GM12878 (cell line): Measurements from ENCODE around the gene DNMT3B. TPM values are rescaled to one million over a fixed set of nuclear protein-coding genes. Genes with fewer than 3 reads are reported as not detected.

Source experiments
- ATAC-seq: fragments of 200-7000 bp; cut with Tn5 transposase; 3 replicates; pipeline ENCODE4 v1.9.1; 2020; ENCODE audit warnings: mild to moderate bottlenecking, moderate library complexity
- BruUV-seq: library from RNA; stranded (reverse); fragments of 400-500 nt; replicated peaks from 2 replicates; lab custom pipeline; 2021; lab: Mats Ljungman, UMichigan
- CTCF ChIA-PET: fragments of 300-600 bp; sonication (Branson Sonifier 250); formaldehyde crosslinking; extraction: SDS; loops from one replicate; lab custom pipeline; 2021; ENCODE audit warnings: inconsistent platforms; lab: Yijun Ruan, JAX
- POLR2A ChIA-PET: fragments of 350-600 bp; formaldehyde crosslinking; extraction: SDS; loops from one replicate; lab custom pipeline; 2021; ENCODE audit warnings: inconsistent platforms; lab: Charles Lee
- RAD21 ChIA-PET: fragments of 300-600 bp; sonication (Branson Sonifier 250); formaldehyde crosslinking; loops from one replicate; lab custom pipeline; 2023; ENCODE audit warnings: antibody characterized with exemption; ENCODE audit not compliant: unreplicated experiment; lab: Charles Lee
- SMC1A ChIA-PET: fragments of 300-600 bp; sonication (Branson Sonifier 250); formaldehyde crosslinking; loops from one replicate; lab custom pipeline; 2023; ENCODE audit not compliant: unreplicated experiment, uncharacterized antibody; lab: Charles Lee
- DNase-seq: peaks from one replicate; pipeline ENCODE4 v3.0.0-alpha.2; 2011; ENCODE audit warnings: low read depth, low spot score
- FAIRE-seq: peaks from 3 replicates; lab custom pipeline; 2011; peaks lifted over from hg19 to GRCh38; lab: Jason Lieb, UNC
- H2AFZ ChIP-seq: 2 replicates; pipeline ENCODE4 v1.6.0; 2011; ENCODE audit warnings: low read depth, low read length, control low read depth; ENCODE audit not compliant: control insufficient read depth
- H3K27ac ChIP-seq: 2 replicates; pipeline ENCODE4 v1.5.1; 2011; ENCODE audit warnings: control low read depth; ENCODE audit not compliant: control insufficient read depth, insufficient read depth
- H3K27me3 ChIP-seq, 2 experiments: replicated peaks in 1 of 2; 2 replicates each; pipeline versions ENCODE4 v1.6.0 to v1.6.1; 2011; ENCODE audit warnings: low read length in 1 of 2; ENCODE audit not compliant: control insufficient read depth in 2 of 2, insufficient read depth in 2 of 2
- H3K36me3 ChIP-seq, 2 experiments: 2 replicates each; pipeline ENCODE4 v1.5.1; 2011; ENCODE audit warnings: low read length in 1 of 2; ENCODE audit not compliant: control insufficient read depth in 2 of 2, insufficient read depth in 2 of 2
- H3K4me1 ChIP-seq: 2 replicates; pipeline ENCODE4 v1.6.1; 2011; ENCODE audit warnings: mild to moderate bottlenecking, low read length, moderate library complexity, mixed read lengths; ENCODE audit not compliant: control insufficient read depth, insufficient read depth
- H3K4me2 ChIP-seq: 2 replicates; pipeline ENCODE4 v1.6.0; 2011; ENCODE audit warnings: control low read depth; ENCODE audit not compliant: control insufficient read depth, insufficient read depth
- H3K4me3 ChIP-seq: fragments of 200-600 bp; sonication (generic); 2 replicates; pipeline ENCODE4 v1.5.1; 2016
- H3K79me2 ChIP-seq: 2 replicates; pipeline ENCODE4 v1.6.0; 2011; ENCODE audit warnings: low read length; ENCODE audit not compliant: control insufficient read depth, insufficient read depth
- H3K9ac ChIP-seq: 2 replicates; pipeline ENCODE4 v1.8.0; 2011; ENCODE audit warnings: low read length, control low read depth, mixed read lengths; ENCODE audit not compliant: control insufficient read depth, insufficient read depth
- H3K9me3 ChIP-seq: replicated peaks from 3 replicates; pipeline ENCODE4 v1.5.1; 2011; ENCODE audit warnings: mild to moderate bottlenecking, low read length; ENCODE audit not compliant: control insufficient read depth, insufficient read depth
- H4K20me1 ChIP-seq: 2 replicates; pipeline ENCODE4 v1.6.0; 2011; ENCODE audit not compliant: control insufficient read depth, insufficient read depth
- ASH2L ChIP-seq: fragments of 300-600, 200-600 bp; sonication (generic); IDR thresholded peaks from 2 replicates; pipeline ENCODE4 v1.6.1; 2017; ENCODE audit warnings: low read depth, mild to moderate bottlenecking, borderline replicate concordance
- BHLHE40 ChIP-seq, 2 experiments: fragments of 450-650 bp in 1 of 2; IDR thresholded peaks; 2 replicates each; pipeline ENCODE4 v1.6.1; 2011 to 2017; ENCODE audit warnings: low read depth in 2 of 2, borderline replicate concordance in 1 of 2, improper control_type of control experiment in 1 of 2, low read length in 1 of 2, mild to moderate bottlenecking in 1 of 2
- BMI1 ChIP-seq: fragments of 450-650 bp; IDR thresholded peaks from 2 replicates; pipeline ENCODE4 v1.6.1; 2016; ENCODE audit warnings: mild to moderate bottlenecking, moderate library complexity, borderline replicate concordance
- DPF2 ChIP-seq: fragments of 450-650 bp; IDR thresholded peaks from 2 replicates; pipeline ENCODE4 v1.6.1; 2017; ENCODE audit warnings: mild to moderate bottlenecking
- E2F8 ChIP-seq: fragments of 450-650 bp; IDR thresholded peaks from 2 replicates; pipeline ENCODE4 v1.6.1; 2018; ENCODE audit warnings: mild to moderate bottlenecking, low read depth, moderate library complexity; ENCODE audit not compliant: partially characterized antibody
- EGR1 ChIP-seq, 2 experiments: IDR thresholded peaks; 1 replicate in 1 of 2; 2 replicates in 1 of 2; pipeline ENCODE4 v1.6.1; 2011 to 2012; ENCODE audit warnings: low read depth in 2 of 2, low read length in 2 of 2, borderline replicate concordance in 1 of 2, mild to moderate bottlenecking in 1 of 2, moderate library complexity in 1 of 2
- ESRRA ChIP-seq: IDR thresholded peaks from 2 replicates; pipeline ENCODE4 v1.6.1; 2012; ENCODE audit warnings: mild to moderate bottlenecking, low read length, improper control_type of control experiment
- ETV6 ChIP-seq, 2 experiments: fragments of 450-650 bp in 1 of 2; IDR thresholded peaks in 1 of 2; conservative IDR thresholded peaks in 1 of 2; 2 replicates each; pipeline ENCODE4 v1.6.1; 2014; ENCODE audit warnings: antibody characterized with exemption in 1 of 2, borderline replicate concordance in 1 of 2, low read depth in 1 of 2, mild to moderate bottlenecking in 1 of 2, moderate library complexity in 1 of 2
- KDM1A ChIP-seq: fragments of 200-600 bp; sonication (generic); IDR thresholded peaks from 2 replicates; pipeline ENCODE4 v1.6.1; 2016; ENCODE audit warnings: borderline replicate concordance
- LARP7 ChIP-seq: fragments of 450-650 bp; IDR thresholded peaks from 2 replicates; pipeline ENCODE4 v1.6.1; 2017; ENCODE audit warnings: mild to moderate bottlenecking
- POU2F2 ChIP-seq: IDR thresholded peaks from 3 replicates; pipeline ENCODE4 v1.6.1; 2011; ENCODE audit warnings: low read depth, mild to moderate bottlenecking, low read length, borderline replicate concordance
- RFX5 ChIP-seq: IDR thresholded peaks from 2 replicates; pipeline ENCODE4 v1.6.1; 2011; ENCODE audit warnings: low read depth, low read length, improper control_type of control experiment
- SMC3 ChIP-seq: IDR thresholded peaks from 2 replicates; pipeline ENCODE4 v1.6.1; 2011; ENCODE audit warnings: low read length, improper control_type of control experiment, borderline replicate concordance
- TARDBP ChIP-seq: IDR thresholded peaks from 2 replicates; pipeline ENCODE4 v1.6.1; 2016; ENCODE audit warnings: borderline replicate concordance
- USF1 ChIP-seq: IDR thresholded peaks from 2 replicates; pipeline ENCODE4 v1.6.1; 2011; ENCODE audit warnings: borderline replicate concordance, low read depth, mild to moderate bottlenecking, moderate library complexity, mixed read lengths, low read length; ENCODE audit not compliant: insufficient read depth; ENCODE audit errors: extremely low read length
- USF2 ChIP-seq: IDR thresholded peaks from 2 replicates; pipeline ENCODE4 v1.6.1; 2011; ENCODE audit warnings: low read depth, low read length, improper control_type of control experiment, borderline replicate concordance
- ZBED1 ChIP-seq: IDR thresholded peaks from 2 replicates; pipeline ENCODE4 v1.6.1; 2016; ENCODE audit warnings: borderline replicate concordance
- WGBS: methylation state at CpG from one replicate; pipeline ENCODE4 v1.1.6; 2016; ENCODE audit warnings: low lambda C conversion rate; ENCODE audit not compliant: insufficient replicate concordance, insufficient coverage; ENCODE audit errors: missing lambda C conversion rate; 5-methylcytosine and 5-hydroxymethylcytosine counted together
- in situ Hi-C: fragments of 300-500 bp; cut with MboI; formaldehyde crosslinking; loops from 9 replicates; pipeline ENCODE4 v1.14.3; 2018; ENCODE audit warnings: mixed read lengths
- intact Hi-C: fragments of 100-400 bp; cut with micrococcal nuclease; formaldehyde crosslinking; loops from one replicate; pipeline ENCODE4 v1.14.2; 2022; ENCODE audit not compliant: unreplicated experiment
- polyA plus RNA-seq, 11 experiments: library from polyadenylated mRNA; depleted of rRNA in 4 of 11; unstranded in 6 of 11; stranded (reverse) in 5 of 11; fragments of >200 nt; fragmentation: Nextera tagmentation in 4 of 11; fragmentation: Illumina TruSeq in 1 of 11; extraction: Ambion mirVana in 4 of 11; extraction: Trizol in 1 of 11; gene quantifications; 1 replicate in 1 of 11; 2 replicates in 10 of 11; pipeline versions ENCODE4 v1.2.1 to v1.2.3, GENCODE V29; 2011 to 2016; ENCODE audit warnings: inconsistent platforms in 2 of 11, missing spikeins in 2 of 11, low read depth in 1 of 11
- total RNA-seq, 4 experiments: library from RNA; depleted of rRNA in 3 of 4; stranded (reverse); fragments of >200 nt in 3 of 4; fragmentation: Illumina TruSeq in 1 of 4; extraction: Trizol in 1 of 4; gene quantifications; 2 replicates each; pipeline versions ENCODE4 v1.2.1 to v1.2.3, GENCODE V29; 2013 to 2021
- TF ChIP-seq, protein P1 (sequence below): IDR thresholded peaks from 2 replicates; pipeline ENCODE4 v1.6.1; 2012; ENCODE audit warnings: low read depth, low read length, improper control_type of control experiment

DNMT3B gene
- total and polyA plus RNA-seq, 10 of the 15 experiments (the other 5 are each of a cell fraction or from before 2014, with no cell fraction given) = 0.23 to 1.9 (median 1.1) TPM

DNA sequence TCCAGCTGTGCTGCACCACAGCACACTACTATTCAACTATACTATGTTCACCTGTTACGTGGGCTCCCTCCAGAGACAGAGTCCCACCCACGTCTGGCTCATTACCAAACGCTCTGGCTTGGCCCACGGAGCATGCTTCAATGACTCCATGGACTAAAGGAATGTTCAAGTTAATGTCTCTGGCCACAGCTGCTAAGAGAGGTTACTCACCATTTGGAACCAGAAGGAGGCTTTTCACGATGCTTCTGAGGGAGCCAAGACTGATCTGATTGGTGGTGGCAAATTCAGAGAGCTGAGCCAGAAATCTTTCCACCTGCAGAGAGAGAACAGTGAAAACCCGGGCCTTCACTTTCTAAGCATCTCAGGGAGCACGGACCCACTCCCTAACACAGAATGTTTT is 34.5 kb upstream of the DNMT3B start:
- Histone ChIP-seq H3K4me1 (peaks cover 7% of the 10 kb centered on the region), H3K79me2 (no peaks in the 10 kb centered on the region), H3K27me3 (no peaks in the 10 kb centered on the region), H3K27ac (no peak overlapping the region), H2AFZ (no peak overlapping the region), H3K9ac (no peak overlapping the region), H3K9me3 (no peaks in the 10 kb centered on the region), H3K4me3 (no peak overlapping the region), H3K36me3 (peaks cover 0 to 7% of the 10 kb centered on the region in 2 experiments; a peak in 2 of 4 replicates), H4K20me1 (no peaks in the 10 kb centered on the region), H3K4me2 (no peak overlapping the region)
- no peak for DNase-seq
- ChIA-PET POLR2A (no interaction called here), CTCF (no interaction called here), SMC1A (no interaction called here), RAD21 (no interaction called here)
- TF ChIP-seq ESRRA (no peak), ASH2L (no peak), ZBED1 (no peak), LARP7 (no peak), DPF2 (no peak), ETV6 (conservative IDR thresholded peaks at IDR 0.05 in 1 of 2, IDR thresholded peaks at IDR 0.05 in 1 of 2; ENCODE audit: borderline replicate concordance in 1 of 2, low read depth in 1 of 2) (no peak), USF2 (no peak), POU2F2 (no peak), TARDBP (no peak), KDM1A (no peak), E2F8 (no peak), SMC3 (no peak), BHLHE40 (IDR thresholded peaks at IDR 0.05; ENCODE audit: borderline replicate concordance in 1 of 2, low read depth in 2 of 2, low read length in 1 of 2) (no peak), BMI1 (no peak), USF1 (no peak), EGR1 (IDR thresholded peaks at IDR 0.05; ENCODE audit: borderline replicate concordance in 1 of 2, low read depth in 2 of 2, low read length in 2 of 2) (no peak), RFX5 (no peak)
- TF ChIP-seq, protein P1, sequence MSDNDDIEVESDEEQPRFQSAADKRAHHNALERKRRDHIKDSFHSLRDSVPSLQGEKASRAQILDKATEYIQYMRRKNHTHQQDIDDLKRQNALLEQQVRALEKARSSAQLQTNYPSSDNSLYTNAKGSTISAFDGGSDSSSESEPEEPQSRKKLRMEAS = no peak
- no TSS peak for BruUV-seq
- 69% methylated on average over 7 of the region's 7 CpGs for WGBS
- no peak for ATAC-seq
- no peak for FAIRE-seq
- intact Hi-C loops (no loop called here), in situ Hi-C loops (no loop called here)
